NCI-H2227 (cell line): Measurements from ENCODE around the gene GIT1.

Source experiments
- DNase-seq: peaks from one replicate; lab custom pipeline; 2025; ENCODE audit not compliant: unreplicated experiment; lab: John Stamatoyannopoulos, UW

Gene GIT1

GRCh38 chr17:29589524-29590410 lies at the start of gene GIT1:
Gene GIT1, minus strand, starts transcription at chr17:29589648. Its CDS starts 270 bp downstream, at chr17:29589378.
- peak; percentile 87 for DNase-seq

GRCh38 chr17:29633886-29634285 lies 44.4 kb upstream of the GIT1 start:
- DNase-seq: no peak

GRCh38 chr17:29630630-29631193 lies 41.3 kb upstream of the GIT1 start:
- no peak for DNase-seq

- DNase-seq: no peak
Measured at GRCh38 chr17:29629839-29630238, 40.4 kb upstream of the GIT1 start.

GRCh38 chr17:29628644-29629043 lies 39.2 kb upstream of the GIT1 start:
- DNase-seq: no peak

- no peak for DNase-seq
Measured at GRCh38 chr17:29627951-29628350, 38.5 kb upstream of the GIT1 start.

GRCh38 chr17:29625037-29625750 lies 35.7 kb upstream of the GIT1 start:
- peak; percentile 51 for DNase-seq

- no peak for DNase-seq
Measured at GRCh38 chr17:29624586-29624985, 35.1 kb upstream of the GIT1 start.

- no peak for DNase-seq
Measured at GRCh38 chr17:29623283-29623647, 33.8 kb upstream of the GIT1 start.

- DNase-seq: peak; percentile 83
Measured at GRCh38 chr17:29622337-29623282, 33.2 kb upstream of the GIT1 start, which contains the start of gene CORO6. Gene CORO6, minus strand, starts transcription at chr17:29622912. Its CDS starts 1,491 bp downstream, at chr17:29621421.

- no peak for DNase-seq
Measured at GRCh38 chr17:29621751-29622194, 32.3 kb upstream of the GIT1 start.

- DNase-seq: no peak
Measured at GRCh38 chr17:29620779-29621500, 31.5 kb upstream of the GIT1 start.

GRCh38 chr17:29620271-29620670 lies 30.8 kb upstream of the GIT1 start:
- no peak for DNase-seq

GRCh38 chr17:29619251-29619650 lies 29.8 kb upstream of the GIT1 start:
- peak; percentile 17 for DNase-seq

GRCh38 chr17:29618272-29619065 lies 29.0 kb upstream of the GIT1 start:
- DNase-seq: no peak

GRCh38 chr17:29617481-29618271 lies 28.2 kb upstream of the GIT1 start:
- DNase-seq: no peak

- DNase-seq: no peak
Measured at GRCh38 chr17:29617125-29617480, 27.7 kb upstream of the GIT1 start.

- DNase-seq: no peak
Measured at GRCh38 chr17:29616300-29617048, 27.0 kb upstream of the GIT1 start.
